PC-9 (cell line): ENCODE measurements around the gene STX8. TPM values are rescaled to one million over a fixed set of nuclear protein-coding genes. Genes with fewer than 3 reads are reported as not detected.

Experiments used
- BruUV-seq: library from RNA; stranded (reverse); fragments of 400-500 nt; replicated peaks from 2 replicates; lab custom pipeline; 2021; lab: Mats Ljungman, UMichigan
- CTCF ChIA-PET: fragments of 300-600 bp; sonication (Branson Sonifier 250); formaldehyde crosslinking; loops from one replicate; lab custom pipeline; 2022; ENCODE audit warnings: antibody characterized with exemption; lab: Charles Lee
- POLR2A ChIA-PET: fragments of 300-600 bp; sonication (Branson Sonifier 250); formaldehyde crosslinking; loops from one replicate; lab custom pipeline; 2022; ENCODE audit warnings: antibody characterized with exemption; ENCODE audit not compliant: unreplicated experiment; lab: Charles Lee
- DNase-seq, 2 experiments: peaks; one replicate each; pipeline versions ENCODE4 v3.0.0 to v3.0.0-alpha.2; 2015 to 2022; ENCODE audit warnings: mixed read lengths in 1 of 2
- H2AFZ ChIP-seq: fragments of 200-600 bp; sonication (generic); 2 replicates; pipeline ENCODE4 v1.8.1; 2017; ENCODE audit warnings: antibody characterized with exemption
- H3F3A ChIP-seq: fragments of 200-600 bp; sonication (generic); 2 replicates; pipeline ENCODE4 v1.8.1; 2017; ENCODE audit warnings: antibody characterized with exemption, mild to moderate bottlenecking, low read depth; ENCODE audit not compliant: insufficient read depth
- H3K27ac ChIP-seq: fragments of 200-600 bp; sonication (generic); 2 replicates; pipeline ENCODE4 v1.6.1; 2016; ENCODE audit warnings: mixed run types
- H3K27me3 ChIP-seq: fragments of 200-600 bp; sonication (generic); 2 replicates; pipeline ENCODE4 v1.6.1; 2016; ENCODE audit warnings: low read depth, mixed run types; ENCODE audit not compliant: insufficient read depth
- H3K36me3 ChIP-seq: fragments of 200-600 bp; sonication (generic); 2 replicates; pipeline ENCODE4 v1.6.1; 2016; ENCODE audit warnings: low read depth, mixed run types
- H3K4me1 ChIP-seq: fragments of 200-600 bp; sonication (generic); replicated peaks from 2 replicates; pipeline ENCODE4 v1.6.1; 2016; ENCODE audit warnings: mixed run types; ENCODE audit not compliant: insufficient read depth
- H3K4me2 ChIP-seq: fragments of 200-600 bp; sonication (generic); 2 replicates; pipeline ENCODE4 v1.6.1; 2017; ENCODE audit warnings: mixed run types
- H3K4me3 ChIP-seq: fragments of 200-600 bp; sonication (generic); 2 replicates; pipeline ENCODE4 v1.6.1; 2016; ENCODE audit warnings: mixed run types
- H3K79me2 ChIP-seq: fragments of 200-600 bp; sonication (generic); 2 replicates; pipeline ENCODE4 v1.6.1; 2017; ENCODE audit warnings: low read depth, mixed run types
- H3K9me2 ChIP-seq: fragments of 200-600 bp; sonication (generic); 2 replicates; pipeline ENCODE4 v1.8.1; 2017; ENCODE audit warnings: mild to moderate bottlenecking; ENCODE audit not compliant: insufficient read depth
- H3K9me3 ChIP-seq: fragments of 200-600 bp; sonication (generic); 2 replicates; pipeline ENCODE4 v1.8.1; 2016; ENCODE audit warnings: low read depth; ENCODE audit not compliant: insufficient read depth
- H4K20me1 ChIP-seq: fragments of 200-600 bp; sonication (generic); 2 replicates; pipeline ENCODE4 v1.8.1; 2017; ENCODE audit not compliant: insufficient read depth
- CTCF ChIP-seq: fragments of 200-600 bp; sonication (generic); conservative IDR thresholded peaks from 2 replicates; pipeline ENCODE4 v1.6.1; 2017; ENCODE audit warnings: mixed run types, antibody characterized with exemption, mild to moderate bottlenecking, moderate library complexity
- EZH2 ChIP-seq: fragments of 200-600 bp; sonication (generic); IDR thresholded peaks from 2 replicates; pipeline ENCODE4 v1.8.0; 2017; ENCODE audit warnings: antibody characterized with exemption, low read depth
- intact Hi-C: fragments of 100-400 bp; cut with micrococcal nuclease; formaldehyde crosslinking; loops from one replicate; pipeline ENCODE4 v1.10.0; 2022; ENCODE audit not compliant: unreplicated experiment
- total RNA-seq: library from RNA; stranded (reverse); gene quantifications from 2 replicates; pipeline ENCODE4 v1.2.3, GENCODE V29; 2021

STX8 gene
- total RNA-seq, 1 experiment from 2014 or later: 60.6 TPM

DNA sequence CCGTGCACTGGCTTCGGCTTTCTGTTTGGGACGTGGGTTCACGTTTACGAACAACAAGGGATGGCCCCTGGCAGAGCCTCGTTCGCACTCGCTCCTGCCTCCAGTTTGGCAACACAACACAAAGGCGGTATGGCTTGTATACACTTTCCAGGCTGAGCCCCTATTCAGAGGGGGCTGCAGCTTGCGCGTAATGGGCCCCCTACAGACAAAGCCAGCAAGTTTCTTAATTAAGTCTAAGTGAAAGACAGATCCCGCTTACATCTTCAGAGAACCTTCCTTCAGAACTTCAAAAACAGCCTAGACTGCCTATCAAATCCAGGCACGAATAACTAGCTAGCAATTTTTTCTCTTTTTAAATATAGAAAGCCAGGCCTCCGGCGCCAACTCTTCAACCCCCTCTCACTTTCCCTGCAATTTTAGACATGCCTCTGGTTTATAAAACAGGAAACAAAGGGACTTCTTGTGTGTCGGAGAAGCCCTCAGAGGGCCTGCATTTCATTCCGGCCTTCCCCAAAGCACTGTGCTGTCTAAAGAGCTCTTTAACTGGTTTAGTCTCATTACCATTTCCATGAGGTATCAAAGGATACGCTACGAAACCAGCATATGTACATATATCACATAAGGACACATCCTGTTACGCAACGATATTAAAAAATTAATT, 244.9 kb downstream of the STX8 start:
- peaks cover 6% of the 10 kb centered on the region; the same call in 1 of the 2 replicates for H3K9me3 ChIP-seq
- no TSS peak for BruUV-seq
- ChIA-PET POLR2A (no interaction called here), CTCF (no interaction called here)
- intact Hi-C loops: no loop called here
- no peak overlapping the region for H3K27ac ChIP-seq
- no peaks in the 10 kb centered on the region for H3K4me1 ChIP-seq
- no peak for TF ChIP-seq CTCF
- TF ChIP-seq EZH2: no peak
- no peaks in the 10 kb centered on the region for H4K20me1 ChIP-seq
- no peaks in the 10 kb centered on the region for H3K36me3 ChIP-seq
- H3K4me3 ChIP-seq: no peak overlapping the region
- no peaks in the 10 kb centered on the region for H3K79me2 ChIP-seq
- H3K4me2 ChIP-seq: no peak overlapping the region
- no peak overlapping the region for H2AFZ ChIP-seq
- no peaks in the 10 kb centered on the region for H3K27me3 ChIP-seq
- H3F3A ChIP-seq: no peaks in the 10 kb centered on the region
- no peaks in the 10 kb centered on the region for H3K9me2 ChIP-seq
- no peak for DNase-seq

DNA sequence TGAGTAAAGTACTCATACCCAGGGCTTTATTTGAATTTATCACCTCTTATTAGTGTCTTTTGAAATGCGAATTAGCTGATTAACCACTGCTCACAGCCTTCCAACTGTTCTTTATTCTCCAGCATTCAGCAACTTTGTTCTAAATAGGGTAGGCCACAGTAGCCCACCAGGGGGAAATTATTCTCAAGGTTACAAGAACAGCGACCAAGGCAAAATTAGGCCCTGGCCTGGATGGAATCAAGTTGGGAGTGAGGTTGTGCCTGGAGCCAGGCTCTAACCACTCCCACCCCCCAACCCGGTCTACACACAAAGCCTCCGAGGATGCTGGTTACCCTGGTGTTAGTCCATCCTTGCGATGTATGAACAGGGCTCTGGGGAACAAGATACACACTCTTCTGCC, 245.5 kb downstream of the STX8 start:
- Histone ChIP-seq H3K27ac (no peak overlapping the region), H3K4me1 (no peaks in the 10 kb centered on the region), H3K9me2 (no peaks in the 10 kb centered on the region), H3K27me3 (no peaks in the 10 kb centered on the region), H3K36me3 (no peaks in the 10 kb centered on the region), H4K20me1 (no peaks in the 10 kb centered on the region), H2AFZ (no peak overlapping the region), H3K79me2 (no peaks in the 10 kb centered on the region), H3K4me3 (no peak overlapping the region), H3F3A (no peaks in the 10 kb centered on the region), H3K9me3 (peaks cover 4% of the 10 kb centered on the region; the same call in 1 of the 2 replicates), H3K4me2 (no peak overlapping the region)
- POLR2A ChIA-PET: no interaction called here
- no TSS peak for BruUV-seq
- DNase-seq: no peak
- intact Hi-C loops: no loop called here
- CTCF ChIA-PET: no interaction called here
- TF ChIP-seq EZH2 (no peak), CTCF (no peak)

DNA sequence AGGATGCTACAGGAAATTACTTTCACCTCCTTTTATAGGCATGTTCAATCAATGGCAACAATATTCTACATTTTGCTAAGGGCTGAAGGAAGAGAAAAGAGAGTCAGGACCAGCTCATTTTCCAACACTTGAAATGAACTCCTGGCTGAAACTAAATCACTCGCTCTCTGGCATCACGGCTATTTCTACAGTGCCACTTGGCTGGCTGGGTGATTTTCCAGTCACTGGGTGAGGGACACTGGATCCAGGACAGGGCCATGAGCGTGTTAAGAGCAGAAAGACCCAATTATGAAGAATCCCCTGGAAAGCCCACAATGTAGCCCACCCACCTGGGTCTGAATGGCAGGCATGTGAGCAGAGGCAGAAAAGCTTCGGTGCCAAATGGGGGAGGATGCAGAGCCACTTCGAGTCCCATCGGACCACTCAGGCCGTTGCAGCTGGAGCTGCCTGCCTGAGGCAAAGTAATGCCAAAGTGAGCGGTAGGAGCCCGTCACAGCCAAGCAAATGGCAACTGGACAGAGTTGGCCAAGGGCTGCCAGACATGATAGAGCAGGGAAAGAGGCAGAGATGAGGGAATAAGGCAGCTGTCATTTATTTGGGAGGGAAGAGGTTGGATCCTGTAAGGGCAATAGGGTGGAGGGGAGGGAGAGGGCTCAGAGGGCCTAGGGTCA, 246.2 kb downstream of the STX8 start:
- TF ChIP-seq CTCF: no peak
- H4K20me1 ChIP-seq: no peaks in the 10 kb centered on the region
- ChIA-PET POLR2A (no interaction called here), CTCF (no interaction called here)
- intact Hi-C loops: no loop called here
- no peaks in the 10 kb centered on the region for H3K27me3 ChIP-seq
- no peaks in the 10 kb centered on the region for H3K4me1 ChIP-seq
- H3K9me2 ChIP-seq: no peaks in the 10 kb centered on the region
- H3F3A ChIP-seq: no peaks in the 10 kb centered on the region
- H3K9me3 ChIP-seq: no peaks in the 10 kb centered on the region
- H3K4me3 ChIP-seq: no peak overlapping the region
- no peak overlapping the region for H3K4me2 ChIP-seq
- no peak for DNase-seq
- H3K79me2 ChIP-seq: no peaks in the 10 kb centered on the region
- no TSS peak for BruUV-seq
- H3K36me3 ChIP-seq: no peaks in the 10 kb centered on the region
- no peak overlapping the region for H3K27ac ChIP-seq
- no peak overlapping the region for H2AFZ ChIP-seq
